NCI-H82 treated with DMSO at 0.1 percent for 48 hours (cell line): ENCODE measurements around the gene TDRD7.
A peak's percentile ranks its signal among the peaks of the same experiment; 100 is the strongest.

Experiments used
- DNase-seq: peaks from one replicate; lab custom pipeline; 2025; ENCODE audit not compliant: unreplicated experiment; lab: John Stamatoyannopoulos, UW

Gene TDRD7

DNA sequence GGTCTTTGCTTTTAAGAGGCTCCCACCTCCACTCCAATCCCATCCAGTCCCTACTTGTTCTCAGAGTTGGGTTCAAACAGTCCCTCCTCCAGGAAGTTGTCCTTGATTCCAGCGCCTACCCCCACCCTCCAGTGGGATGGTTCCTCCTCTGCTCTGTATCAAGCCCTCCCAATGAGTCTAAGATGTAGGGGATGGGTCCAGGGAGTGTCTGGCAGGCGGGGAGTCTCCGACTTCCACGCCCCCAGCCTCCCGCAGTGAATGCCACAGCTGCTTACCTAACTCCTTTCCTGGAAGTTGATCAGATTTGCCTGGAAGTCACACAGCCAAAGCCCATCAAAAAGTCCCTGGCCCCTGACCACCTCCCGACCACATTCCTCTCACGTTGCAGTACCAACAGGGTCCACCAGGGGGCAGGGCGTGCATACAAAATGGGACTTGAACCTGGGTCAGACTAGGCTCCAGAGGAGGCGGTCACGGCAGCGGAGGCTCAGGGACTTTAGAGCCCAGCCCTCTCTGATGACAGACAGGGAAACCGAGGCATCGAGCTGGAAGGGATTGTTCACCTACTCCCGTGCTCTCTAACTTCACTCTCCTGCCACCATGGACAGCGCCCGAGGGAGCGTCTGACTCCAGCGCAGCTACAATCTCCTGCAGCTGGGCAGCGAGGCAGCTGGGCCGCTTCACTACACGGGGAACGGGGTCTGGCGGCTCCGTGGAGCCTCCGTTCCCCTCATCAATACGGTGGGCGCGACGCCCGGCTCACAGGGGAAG is 25.0 kb upstream of the TDRD7 start:
- peak; percentile 39 for DNase-seq

DNA sequence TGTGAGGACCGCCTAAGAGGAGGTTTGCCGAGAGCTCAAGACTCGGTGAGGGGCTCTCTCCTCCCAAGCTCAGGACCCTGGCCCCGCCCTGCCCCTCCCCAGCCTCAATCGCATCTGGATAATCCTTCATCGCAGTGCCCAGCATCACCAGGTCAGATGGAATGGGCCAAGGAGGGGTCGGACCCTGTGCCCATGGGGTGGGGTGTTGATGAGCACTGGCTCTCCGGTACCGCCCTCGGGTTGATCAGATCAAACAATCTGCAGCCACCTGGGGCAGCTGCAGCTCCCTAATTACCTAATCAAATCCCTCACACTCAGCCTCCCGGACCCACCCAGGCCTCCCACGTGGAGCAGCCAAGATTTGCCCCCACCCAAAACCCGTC is 24.4 kb upstream of the TDRD7 start:
- no peak for DNase-seq

DNA sequence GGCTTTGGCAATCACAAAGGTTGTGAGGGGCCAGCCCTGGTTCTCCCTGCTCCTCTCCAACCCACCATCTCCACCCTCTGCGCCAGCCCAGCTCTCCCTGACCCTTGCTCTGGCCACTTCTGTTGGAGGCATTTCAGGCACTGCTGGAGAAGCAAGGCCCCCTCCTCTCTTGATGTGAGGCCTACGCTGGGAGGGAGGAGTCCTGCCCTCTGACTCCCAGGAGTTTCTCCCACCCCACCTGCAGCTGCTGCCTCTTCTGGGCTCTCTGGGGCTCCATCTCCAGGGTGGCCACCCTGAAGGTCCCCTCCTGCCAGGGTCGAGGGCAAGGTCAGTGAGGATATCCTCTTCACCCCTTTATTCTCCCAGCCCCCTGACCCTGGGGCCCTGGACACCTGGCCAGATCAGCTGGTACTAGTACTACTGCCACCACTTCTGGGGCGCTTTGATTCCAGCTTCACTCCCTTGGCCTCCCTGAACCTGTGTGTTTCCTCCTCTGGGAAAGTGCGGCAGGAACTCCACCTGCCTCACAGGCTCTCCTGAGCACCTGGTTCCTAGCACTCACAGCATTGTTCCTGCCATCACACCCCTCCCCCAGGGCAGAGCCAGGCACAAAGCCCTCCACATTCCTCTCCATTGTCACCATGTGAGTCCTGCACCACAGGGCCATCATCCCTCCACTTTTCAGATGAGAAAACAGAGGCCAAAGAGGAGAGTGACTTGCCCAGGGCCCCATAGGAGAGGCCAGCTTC is 23.8 kb upstream of the TDRD7 start:
- DNase-seq: no peak

DNA sequence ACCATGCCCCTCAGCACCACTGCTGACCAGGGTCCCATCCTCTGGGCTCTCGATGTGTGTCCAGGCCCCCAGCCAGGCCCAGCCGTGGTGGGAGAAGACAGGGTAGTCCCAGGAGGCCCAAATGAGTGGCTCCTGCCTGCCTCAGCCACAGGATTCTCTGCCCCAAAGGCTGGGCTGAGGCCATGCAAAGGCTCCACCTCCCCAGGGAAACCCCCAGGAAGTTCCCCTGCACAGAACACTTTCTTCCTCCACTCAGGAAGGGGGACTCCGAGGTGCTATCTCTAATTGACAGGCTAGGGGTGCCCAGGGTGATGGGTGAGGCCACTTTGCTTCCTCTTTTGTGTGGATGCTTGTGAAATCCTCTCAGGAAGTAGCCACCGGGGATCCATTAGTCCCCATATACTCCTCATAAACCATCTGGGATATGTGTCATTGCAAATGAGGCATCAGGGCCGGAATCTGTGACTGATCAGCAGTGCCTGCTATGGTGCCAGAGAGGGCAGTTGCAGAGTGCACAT is 23.1 kb upstream of the TDRD7 start:
- no peak for DNase-seq

DNA sequence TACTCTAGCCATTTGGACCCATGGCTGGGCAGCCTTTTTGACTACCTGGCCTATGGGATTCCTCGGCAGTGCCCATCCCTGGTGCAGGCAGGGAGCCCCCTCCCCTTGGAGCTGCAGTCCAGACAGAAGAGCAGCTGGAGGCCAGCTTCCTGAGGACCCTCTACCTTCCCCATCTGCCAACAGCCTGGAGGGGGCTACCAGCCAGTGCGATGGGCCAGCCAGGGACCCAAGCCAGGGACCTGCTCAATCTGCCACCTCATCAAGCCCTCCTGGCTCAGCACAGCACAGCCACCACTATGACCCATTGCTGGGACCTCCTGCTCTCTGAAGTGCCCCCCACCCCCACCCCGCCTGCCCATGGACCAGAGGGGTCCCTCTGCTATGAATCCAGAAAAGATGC is 22.6 kb upstream of the TDRD7 start:
- DNase-seq: no peak

- DNase-seq: no peak
Measured at GRCh38 chr9:97390791-97391406, 21.0 kb upstream of the TDRD7 start.

DNA sequence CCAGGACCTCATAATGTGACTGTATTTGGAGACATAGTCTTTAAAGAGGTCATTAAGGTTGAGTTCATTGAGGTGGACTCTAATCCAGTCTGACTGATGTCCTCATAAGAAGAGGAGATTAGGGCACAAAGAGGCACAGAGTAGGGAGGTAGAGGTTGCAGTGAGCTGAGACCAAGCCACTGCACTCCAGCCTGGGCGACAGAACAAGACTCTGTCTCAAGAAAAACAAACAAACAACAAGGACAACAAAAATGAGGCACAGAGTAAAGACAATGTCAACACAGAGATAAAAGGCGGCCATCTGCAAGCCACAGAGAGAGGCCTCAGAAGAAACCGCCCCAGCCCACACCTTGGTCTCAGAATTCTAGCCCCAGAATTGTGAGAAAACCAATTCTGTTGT is 17.0 kb upstream of the TDRD7 start:
- DNase-seq: no peak

DNA sequence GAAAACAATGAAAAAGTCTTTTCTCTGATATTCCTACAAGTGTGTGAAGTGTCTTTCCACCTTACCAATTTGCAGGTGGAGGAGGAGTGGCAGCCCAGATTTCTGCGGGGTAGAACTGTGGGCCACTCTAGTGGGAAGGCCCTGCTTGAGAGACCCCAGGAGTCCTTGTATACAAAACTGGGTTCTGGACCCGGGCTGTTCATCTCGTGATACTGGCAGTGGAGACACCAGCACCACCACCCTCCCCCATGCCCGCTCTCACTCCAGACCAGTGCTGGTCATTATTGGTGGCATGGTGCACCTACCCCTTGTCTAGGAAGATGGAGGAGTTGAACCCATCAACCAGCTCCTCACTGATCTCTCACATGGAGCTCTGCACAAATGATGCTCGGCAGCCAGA is 16.2 kb upstream of the TDRD7 start:
- DNase-seq: no peak

DNA sequence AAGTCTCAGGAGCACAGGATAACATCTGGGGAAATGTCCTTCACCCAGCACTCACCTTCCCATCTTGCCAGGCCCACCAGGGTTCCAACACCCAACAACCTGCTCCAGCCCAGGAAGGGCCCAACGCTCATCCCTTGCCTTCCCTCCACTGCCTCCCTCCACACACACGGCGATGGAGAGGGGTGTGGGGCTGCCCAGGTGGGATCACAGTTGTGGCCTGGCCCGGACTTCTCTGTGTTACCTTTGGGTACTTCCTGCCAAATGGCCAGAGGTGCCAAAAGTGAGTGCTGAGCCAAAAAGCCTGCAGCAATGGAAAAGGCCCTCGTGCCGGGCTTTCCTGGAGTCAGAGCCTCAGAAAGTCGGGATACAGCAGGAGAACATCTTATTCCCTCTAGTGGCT is 15.6 kb upstream of the TDRD7 start:
- no peak for DNase-seq

- DNase-seq: no peak
Measured at GRCh38 chr9:97397220-97397619, 14.7 kb upstream of the TDRD7 start.

DNA sequence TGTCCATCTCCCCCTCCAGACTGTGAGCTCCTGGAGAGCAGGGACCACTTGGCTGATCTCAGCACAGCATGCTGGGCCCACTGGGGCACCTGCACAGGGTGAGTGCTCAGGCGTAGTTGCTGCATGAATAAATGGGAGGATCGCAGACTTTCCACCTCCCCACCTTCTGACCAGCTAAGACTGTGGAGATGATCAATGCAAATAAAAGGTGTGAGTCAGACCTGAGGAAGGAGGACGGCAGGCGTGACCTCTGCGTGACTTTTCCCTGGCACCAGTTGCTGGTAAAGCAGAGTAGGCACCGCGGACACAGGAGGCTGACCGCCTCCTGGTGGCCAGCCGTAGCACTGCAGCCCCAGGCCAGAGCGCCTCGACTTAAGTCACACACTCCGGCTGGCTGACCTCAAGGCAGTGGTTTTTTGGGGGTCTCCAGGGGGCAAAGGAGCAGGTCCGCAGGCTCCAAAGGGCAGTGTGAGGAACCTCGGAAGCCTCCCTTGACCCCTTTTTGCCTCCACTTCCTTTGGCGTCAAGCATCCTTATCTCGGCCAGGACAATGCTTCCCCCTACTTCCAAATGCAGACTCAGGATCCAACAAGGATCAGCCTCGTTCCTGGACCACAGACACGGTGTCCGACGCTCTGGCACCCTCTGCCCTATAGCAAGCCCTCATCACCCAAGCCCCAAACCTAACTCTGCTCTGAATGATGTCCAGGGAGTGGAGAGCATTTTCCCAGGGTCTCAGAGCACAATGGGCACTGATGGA is 12.7 kb upstream of the TDRD7 start:
- DNase-seq: no peak

GRCh38 chr9:97403746-97404316 is 8.1 kb upstream of the TDRD7 start:
- no peak for DNase-seq

GRCh38 chr9:97405551-97405950 is 6.3 kb upstream of the TDRD7 start:
- DNase-seq: no peak

GRCh38 chr9:97406620-97407177 is 5.2 kb upstream of the TDRD7 start:
- DNase-seq: peak; percentile 80

DNA sequence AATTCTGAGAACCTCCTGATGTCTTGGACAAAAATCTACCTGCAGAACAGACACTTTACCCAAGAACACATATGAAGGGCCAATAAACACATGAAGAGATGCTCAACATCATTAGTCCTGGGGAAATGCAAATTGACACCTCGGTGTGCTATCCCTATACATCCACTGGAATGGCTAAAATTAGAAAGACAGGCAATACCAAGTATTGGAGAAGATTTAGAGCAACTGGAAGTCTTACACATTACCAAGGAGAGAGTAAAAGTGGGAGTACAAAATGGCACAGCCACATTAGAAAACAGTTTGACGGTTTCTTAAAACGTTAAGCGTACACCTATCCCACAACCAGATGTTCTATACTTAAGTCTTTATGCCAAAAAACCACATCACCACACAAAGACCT is 3.3 kb upstream of the TDRD7 start:
- DNase-seq: no peak

DNA sequence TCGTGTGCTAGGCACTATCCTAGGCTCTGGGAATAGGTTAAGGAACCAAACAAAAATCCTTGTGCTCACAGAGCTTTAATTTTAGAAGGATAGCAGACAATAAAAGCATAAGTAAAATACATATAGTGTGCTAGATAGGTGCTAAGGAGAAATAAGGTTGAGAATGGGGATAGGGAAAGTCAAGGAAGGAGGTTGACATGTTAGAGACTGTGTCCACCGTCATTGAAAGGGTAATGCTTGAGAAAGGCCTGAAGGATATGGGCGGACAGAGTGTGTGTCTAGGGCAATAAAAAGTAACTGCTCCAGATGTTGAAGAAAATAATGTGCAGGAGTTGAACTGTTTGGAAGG is 482 bp upstream of the TDRD7 start:
- no peak for DNase-seq

- no peak for DNase-seq
Measured at GRCh38 chr9:97412626-97413385, 910 bp downstream of the TDRD7 start.

DNA sequence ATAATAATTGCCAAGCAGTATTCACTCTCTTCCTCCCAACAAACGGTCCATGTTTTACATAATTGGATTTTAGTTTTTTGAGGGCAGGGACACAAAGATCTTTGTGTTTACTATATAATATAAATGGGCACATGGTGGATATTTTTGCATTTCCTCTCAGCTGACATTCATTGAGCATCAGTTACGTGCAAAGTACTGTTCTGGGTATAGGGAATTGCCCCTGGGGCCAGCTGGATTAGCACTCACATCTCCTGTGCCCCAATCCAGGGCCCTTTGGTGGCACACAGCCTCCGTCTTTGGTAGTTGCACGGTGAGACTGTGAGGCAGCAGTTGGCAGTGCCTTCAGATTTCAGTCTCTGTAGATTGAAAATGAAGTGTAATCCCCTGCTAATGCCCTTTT is 1.6 kb downstream of the TDRD7 start:
- DNase-seq: no peak

GRCh38 chr9:97415146-97415545 is 3.2 kb downstream of the TDRD7 start:
- DNase-seq: no peak

- DNase-seq: no peak
Measured at GRCh38 chr9:97418880-97419279, 7.0 kb downstream of the TDRD7 start.
